ENCODE measurements around the gene WWOX. TPM values are rescaled to one million over a fixed set of nuclear protein-coding genes. Genes with fewer than 3 reads are reported as not detected.
A peak's percentile ranks its signal among the peaks of the same experiment; 100 is the strongest.

WWOX gene
- total and polyA plus RNA-seq, 3 experiments from 2014 or later: 17.2 to 18.6 (median 18.2) TPM

- Histone ChIP-seq H3K4me1 (ENCODE audit: insufficient read depth, low read length) (no peaks in the 10 kb centered on the region), H3K9me3 (ENCODE audit: low read length) (no peaks in the 10 kb centered on the region), H3K36me3 (ENCODE audit: insufficient read depth, low read length) (no peaks in the 10 kb centered on the region), H3K4me3 (ENCODE audit: low read length) (no peak overlapping the region), H3K27me3 (ENCODE audit: insufficient read depth, low read length, poor library complexity, severe bottlenecking) (no peaks in the 10 kb centered on the region), H3K27ac (ENCODE audit: low read depth, low read length) (no peak overlapping the region)
- POLR2A ChIA-PET: no interaction called here
- Mint-ChIP-seq H3K9me3 (no peaks in the 10 kb centered on the region), H3K4me1 (no peaks in the 10 kb centered on the region), H3K4me3 (no peak overlapping the region), H3K36me3 (peaks cover 0 to 2% (median 0%) of the 10 kb centered on the region in 3 donors), H3K27me3 (no peaks in the 10 kb centered on the region), H3K27ac (no peak overlapping the region)
- DNase-seq: no peak
- CTCF ChIA-PET: no interaction called here
These were observed 919.4 kb downstream of the WWOX start for GRCh38 chr16:79018650-79019429.

- no peaks in the 10 kb centered on the region for H3K9me3 ChIP-seq (ENCODE audit: low read length)
- no peaks in the 10 kb centered on the region for H3K4me1 ChIP-seq (ENCODE audit: insufficient read depth, low read length)
- H3K4me3 Mint-ChIP-seq: no peak overlapping the region
- H3K9me3 Mint-ChIP-seq: no peaks in the 10 kb centered on the region
- no peaks in the 10 kb centered on the region for H3K27me3 ChIP-seq (ENCODE audit: insufficient read depth, low read length, poor library complexity, severe bottlenecking)
- no peak overlapping the region for H3K27ac ChIP-seq (ENCODE audit: low read depth, low read length)
- H3K27ac Mint-ChIP-seq: no peak overlapping the region
- DNase-seq: no peak
- no peaks in the 10 kb centered on the region for H3K4me1 Mint-ChIP-seq
- no peaks in the 10 kb centered on the region for H3K27me3 Mint-ChIP-seq
- CTCF ChIA-PET: interaction anchor here (0.6 kb wide), 1 partner anchor 251 kb away, joined by 3 read pairs; no protein-coding TSS in a partner anchor
- no peak overlapping the region for H3K4me3 ChIP-seq (ENCODE audit: low read length)
- no peaks in the 10 kb centered on the region for H3K36me3 ChIP-seq (ENCODE audit: insufficient read depth, low read length)
- peaks cover 0 to 2% (median 0%) of the 10 kb centered on the region in 3 donors for H3K36me3 Mint-ChIP-seq
- POLR2A ChIA-PET: no interaction called here
These were observed 920.0 kb downstream of the WWOX start for GRCh38 chr16:79019431-79019830.

- H3K36me3 ChIP-seq (ENCODE audit: insufficient read depth, low read length): no peaks in the 10 kb centered on the region
- Mint-ChIP-seq H3K36me3 (peaks cover 0 to 2% (median 0%) of the 10 kb centered on the region in 3 donors), H3K4me3 (no peak overlapping the region), H3K27me3 (no peaks in the 10 kb centered on the region), H3K4me1 (no peaks in the 10 kb centered on the region), H3K27ac (peak overlapping the region in 1 of 8 donors; percentile 72), H3K9me3 (no peaks in the 10 kb centered on the region)
- no peak overlapping the region for H3K27ac ChIP-seq (ENCODE audit: low read depth, low read length)
- no peaks in the 10 kb centered on the region for H3K27me3 ChIP-seq (ENCODE audit: insufficient read depth, low read length, poor library complexity, severe bottlenecking)
- no peaks in the 10 kb centered on the region for H3K9me3 ChIP-seq (ENCODE audit: low read length)
- no peaks in the 10 kb centered on the region for H3K4me1 ChIP-seq (ENCODE audit: insufficient read depth, low read length)
- ChIA-PET CTCF (no interaction called here), POLR2A (no interaction called here)
- no peak for DNase-seq
- no peak overlapping the region for H3K4me3 ChIP-seq (ENCODE audit: low read length)
These were observed 922.7 kb downstream of the WWOX start for GRCh38 chr16:79021991-79022630.

- Histone ChIP-seq H3K4me3 (ENCODE audit: low read length) (no peak overlapping the region), H3K4me1 (ENCODE audit: insufficient read depth, low read length) (no peaks in the 10 kb centered on the region), H3K27me3 (ENCODE audit: insufficient read depth, low read length, poor library complexity, severe bottlenecking) (no peaks in the 10 kb centered on the region), H3K36me3 (ENCODE audit: insufficient read depth, low read length) (no peaks in the 10 kb centered on the region), H3K27ac (ENCODE audit: low read depth, low read length) (no peak overlapping the region), H3K9me3 (ENCODE audit: low read length) (no peaks in the 10 kb centered on the region)
- no peaks in the 10 kb centered on the region for H3K4me1 Mint-ChIP-seq
- peaks cover 0 to 2% (median 0%) of the 10 kb centered on the region in 3 donors for H3K36me3 Mint-ChIP-seq
- H3K27me3 Mint-ChIP-seq: no peaks in the 10 kb centered on the region
- H3K27ac Mint-ChIP-seq: no peak overlapping the region
- ChIA-PET CTCF (no interaction called here), POLR2A (no interaction called here)
- H3K4me3 Mint-ChIP-seq: no peak overlapping the region
- no peaks in the 10 kb centered on the region for H3K9me3 Mint-ChIP-seq
- no peak for DNase-seq
These were observed 926.7 kb downstream of the WWOX start for GRCh38 chr16:79026117-79026516.

- Mint-ChIP-seq H3K4me3 (no peak overlapping the region), H3K4me1 (peaks cover 0 to 5% (median 4%) of the 10 kb centered on the region in 3 donors), H3K27ac (peak overlapping the region in 1 of 8 donors; percentile 55), H3K27me3 (no peaks in the 10 kb centered on the region), H3K9me3 (peaks cover 3 to 10% (median 5%) of the 10 kb centered on the region in 5 donors), H3K36me3 (peaks cover 0 to 10% (median 5%) of the 10 kb centered on the region in 3 donors)
- Histone ChIP-seq H3K4me1 (ENCODE audit: insufficient read depth, low read length) (no peaks in the 10 kb centered on the region), H3K4me3 (ENCODE audit: low read length) (no peak overlapping the region), H3K9me3 (ENCODE audit: low read length) (no peaks in the 10 kb centered on the region), H3K27ac (ENCODE audit: low read depth, low read length) (no peak overlapping the region), H3K36me3 (ENCODE audit: insufficient read depth, low read length) (no peaks in the 10 kb centered on the region), H3K27me3 (ENCODE audit: insufficient read depth, low read length, poor library complexity, severe bottlenecking) (no peaks in the 10 kb centered on the region)
- ChIA-PET POLR2A (no interaction called here), CTCF (no interaction called here)
- no peak for DNase-seq
These were observed 937.1 kb downstream of the WWOX start for GRCh38 chr16:79036541-79036940.

- H3K4me1 ChIP-seq (ENCODE audit: insufficient read depth, low read length): peaks cover 3% of the 10 kb centered on the region
- Mint-ChIP-seq H3K4me1 (peaks cover 6 to 15% (median 12%) of the 10 kb centered on the region in 3 donors), H3K36me3 (peaks cover 0 to 10% (median 5%) of the 10 kb centered on the region in 3 donors), H3K9me3 (peaks cover 3 to 8% (median 5%) of the 10 kb centered on the region in 5 donors), H3K27me3 (no peaks in the 10 kb centered on the region), H3K27ac (peak overlapping the region in 3 of 8 donors; percentile 1 to 67 (median 12)), H3K4me3 (no peak overlapping the region)
- DNase-seq: no peak
- no peaks in the 10 kb centered on the region for H3K9me3 ChIP-seq (ENCODE audit: low read length)
- H3K4me3 ChIP-seq (ENCODE audit: low read length): no peak overlapping the region
- H3K36me3 ChIP-seq (ENCODE audit: insufficient read depth, low read length): no peaks in the 10 kb centered on the region
- ChIA-PET POLR2A (no interaction called here), CTCF (no interaction called here)
- H3K27ac ChIP-seq (ENCODE audit: low read depth, low read length): no peak overlapping the region
- no peaks in the 10 kb centered on the region for H3K27me3 ChIP-seq (ENCODE audit: insufficient read depth, low read length, poor library complexity, severe bottlenecking)
These were observed 938.3 kb downstream of the WWOX start for GRCh38 chr16:79037521-79038373.

GRCh38 chr16:79041206-79041605, 941.8 kb downstream of the WWOX start:
- CTCF ChIA-PET: no interaction called here
- Histone ChIP-seq H3K27ac (ENCODE audit: low read depth, low read length) (no peak overlapping the region), H3K36me3 (ENCODE audit: insufficient read depth, low read length) (no peaks in the 10 kb centered on the region), H3K4me1 (ENCODE audit: insufficient read depth, low read length) (peaks cover 17% of the 10 kb centered on the region), H3K9me3 (ENCODE audit: low read length) (no peaks in the 10 kb centered on the region), H3K27me3 (ENCODE audit: insufficient read depth, low read length, poor library complexity, severe bottlenecking) (no peaks in the 10 kb centered on the region), H3K4me3 (ENCODE audit: low read length) (no peak overlapping the region)
- Mint-ChIP-seq H3K4me1 (peaks cover 24 to 33% (median 29%) of the 10 kb centered on the region in 3 donors), H3K4me3 (no peak overlapping the region), H3K36me3 (peaks cover 0 to 3% (median 0%) of the 10 kb centered on the region in 3 donors), H3K9me3 (no peaks in the 10 kb centered on the region), H3K27me3 (peaks cover 0 to 1% of the 10 kb centered on the region in 2 donors), H3K27ac (peak overlapping the region in 1 of 8 donors; percentile 27)
- POLR2A ChIA-PET: no interaction called here
- DNase-seq: no peak
